ENCODE measurements around the gene RGS10.
"Not testable (repeated sequence)": the region's sequence is repeated elsewhere in the genome, so short reads cannot be mapped to it uniquely, and the experiment has no call there.

RGS10 gene

GRCh38 chr10:119469846-119470245 is 72.7 kb downstream of the RGS10 start:
- no peak for DNase-seq (ENCODE audit: low read depth in 2 of 2)
- no peak for TF ChIP-seq CTCF (IDR thresholded peaks at IDR 0.05; ENCODE audit: low read depth, low read length)
- no peak overlapping the region for H3K4me3 ChIP-seq (replicated peaks in 1 of 2; ENCODE audit: low read depth in 2 of 2, low read length in 2 of 2)

- H3K4me3 ChIP-seq (replicated peaks in 1 of 2; ENCODE audit: low read depth in 2 of 2, low read length in 2 of 2), result no peak overlapping the region
- DNase-seq (ENCODE audit: low read depth in 2 of 2), result no peak
- TF ChIP-seq CTCF (IDR thresholded peaks at IDR 0.05; ENCODE audit: low read depth, low read length), result no peak
Observed at GRCh38 chr10:119469325-119469707, 73.2 kb downstream of the RGS10 start.

- no peak overlapping the region for H3K4me3 ChIP-seq (replicated peaks in 1 of 2; ENCODE audit: low read depth in 2 of 2, low read length in 2 of 2)
- no peak for TF ChIP-seq CTCF (IDR thresholded peaks at IDR 0.05; ENCODE audit: low read depth, low read length)
- no peak for DNase-seq (ENCODE audit: low read depth in 2 of 2)
Observed at GRCh38 chr10:119468542-119469324, 73.8 kb downstream of the RGS10 start.

- no peak for DNase-seq (ENCODE audit: low read depth in 2 of 2)
- TF ChIP-seq CTCF (IDR thresholded peaks at IDR 0.05; ENCODE audit: low read depth, low read length), result no peak
- no peak overlapping the region for H3K4me3 ChIP-seq (replicated peaks in 1 of 2; ENCODE audit: low read depth in 2 of 2, low read length in 2 of 2)
Observed at GRCh38 chr10:119466655-119467054, 75.9 kb downstream of the RGS10 start.

GRCh38 chr10:119466076-119466475 is 76.4 kb downstream of the RGS10 start:
- no peak for TF ChIP-seq CTCF (IDR thresholded peaks at IDR 0.05; ENCODE audit: low read depth, low read length)
- no peak overlapping the region for H3K4me3 ChIP-seq (replicated peaks in 1 of 2; ENCODE audit: low read depth in 2 of 2, low read length in 2 of 2)
- no peak for DNase-seq (ENCODE audit: low read depth in 2 of 2)

GRCh38 chr10:119465085-119465484 is 77.4 kb downstream of the RGS10 start:
- TF ChIP-seq CTCF (IDR thresholded peaks at IDR 0.05; ENCODE audit: low read depth, low read length), result no peak
- no peak for DNase-seq (ENCODE audit: low read depth in 2 of 2)
- H3K4me3 ChIP-seq (replicated peaks in 1 of 2; ENCODE audit: low read depth in 2 of 2, low read length in 2 of 2), result no peak overlapping the region

GRCh38 chr10:119463195-119463594 is 79.3 kb downstream of the RGS10 start:
- H3K4me3 ChIP-seq (replicated peaks in 1 of 2; ENCODE audit: low read depth in 2 of 2, low read length in 2 of 2), result not testable (repeated sequence)

More at GRCh38 chr10:119463195-119463594, 79.3 kb downstream of the RGS10 start:
- not testable (repeated sequence) for DNase-seq (ENCODE audit: low read depth in 2 of 2)
